Fibroblast of villous mesenchyme (primary cell): Measurements from ENCODE around the gene THBS4. TPM values are rescaled to one million over a fixed set of nuclear protein-coding genes. Genes with fewer than 3 reads are reported as not detected.

ENCODE experiments used
- DNase-seq: peaks from one replicate; pipeline ENCODE4 v3.0.0-alpha.2; 2010; ENCODE audit warnings: low read depth
- H3K4me3 ChIP-seq: 2 replicates; pipeline ENCODE4 v1.5.1; 2011; ENCODE audit warnings: low read depth, mild to moderate bottlenecking, low read length
- CTCF ChIP-seq: IDR thresholded peaks from 2 replicates; pipeline ENCODE4 v1.5.1; 2012; ENCODE audit warnings: low read depth, mild to moderate bottlenecking, low read length; ENCODE audit not compliant: insufficient read depth
- total RNA-seq: library from RNA; depleted of rRNA; stranded (reverse); fragments of >200 nt; gene quantifications from 2 replicates; pipeline ENCODE4 v1.2.3, GENCODE V29; 2012

Gene THBS4
- total RNA-seq, 1 donor: under 0.01 TPM

GRCh38 chr5:80057099-80057498 is 22.0 kb downstream of the THBS4 start:
- H3K4me3 ChIP-seq: no peak overlapping the region
- TF ChIP-seq CTCF: no peak
- no peak for DNase-seq

GRCh38 chr5:80057921-80058320 is 22.8 kb downstream of the THBS4 start:
- no peak for TF ChIP-seq CTCF
- DNase-seq: no peak
- no peak overlapping the region for H3K4me3 ChIP-seq

- no peak overlapping the region for H3K4me3 ChIP-seq
- no peak for TF ChIP-seq CTCF
- DNase-seq: no peak
These were observed 24.3 kb downstream of the THBS4 start for GRCh38 chr5:80059354-80059980.

DNA sequence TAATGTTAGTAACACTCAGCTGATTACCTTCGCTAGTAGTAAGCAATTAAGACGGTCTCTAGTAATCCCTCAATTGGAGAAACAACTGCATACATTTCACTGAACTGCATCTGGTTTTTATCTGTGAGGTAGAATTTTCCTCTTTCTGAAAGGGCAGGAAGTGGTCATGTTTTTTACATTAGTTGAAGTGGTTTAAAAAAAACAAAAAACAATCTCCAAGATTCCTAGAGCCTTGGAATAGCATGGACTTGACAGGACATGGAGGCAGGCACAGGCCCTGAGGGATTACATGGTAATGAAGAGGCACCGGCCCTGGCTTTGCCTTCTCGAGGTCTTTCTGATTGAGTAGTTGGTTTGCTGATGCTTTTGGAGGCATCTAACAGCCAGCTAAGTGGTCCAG is 25.8 kb downstream of the THBS4 start:
- DNase-seq: no peak
- TF ChIP-seq CTCF: no peak

DNA sequence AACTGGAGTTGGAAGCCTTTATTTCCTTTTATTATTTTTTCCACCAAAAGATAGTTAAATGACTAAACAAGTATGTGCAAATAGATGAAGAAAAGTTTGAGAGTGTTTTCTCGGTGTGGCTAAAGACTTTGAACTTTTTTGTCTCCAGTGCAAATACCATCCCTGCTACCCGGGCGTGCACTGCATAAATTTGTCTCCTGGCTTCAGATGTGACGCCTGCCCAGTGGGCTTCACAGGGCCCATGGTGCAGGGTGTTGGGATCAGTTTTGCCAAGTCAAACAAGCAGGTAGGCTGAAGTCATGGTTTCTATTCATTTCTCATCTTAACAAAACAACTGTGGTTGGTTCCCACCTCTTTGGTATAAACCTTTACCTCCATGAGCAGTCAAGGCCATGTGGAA is 26.4 kb downstream of the THBS4 start:
- no peak overlapping the region for H3K4me3 ChIP-seq
- TF ChIP-seq CTCF: no peak
- DNase-seq: no peak

More for the DNA sequence above, 25.8 kb downstream of the THBS4 start:
- no peak overlapping the region for H3K4me3 ChIP-seq

- DNase-seq: no peak
- no peak overlapping the region for H3K4me3 ChIP-seq
- no peak for TF ChIP-seq CTCF
These were observed 29.0 kb downstream of the THBS4 start for GRCh38 chr5:80064124-80064523.

- DNase-seq: no peak
- TF ChIP-seq CTCF: no peak
- H3K4me3 ChIP-seq: no peak overlapping the region
These were observed 31.9 kb downstream of the THBS4 start for GRCh38 chr5:80067016-80067415.
